Germinal center (tissue), 1 donor: ENCODE results near the gene SIX2.
"Not testable (repeated sequence)": the region's sequence is repeated elsewhere in the genome, so short reads cannot be mapped to it uniquely, and the experiment has no call there.

Experiments
- DNase-seq: peaks from one replicate; pipeline ENCODE4 v3.0.0; 2012; ENCODE audit warnings: mixed read lengths, low spot score

Gene SIX2

DNA sequence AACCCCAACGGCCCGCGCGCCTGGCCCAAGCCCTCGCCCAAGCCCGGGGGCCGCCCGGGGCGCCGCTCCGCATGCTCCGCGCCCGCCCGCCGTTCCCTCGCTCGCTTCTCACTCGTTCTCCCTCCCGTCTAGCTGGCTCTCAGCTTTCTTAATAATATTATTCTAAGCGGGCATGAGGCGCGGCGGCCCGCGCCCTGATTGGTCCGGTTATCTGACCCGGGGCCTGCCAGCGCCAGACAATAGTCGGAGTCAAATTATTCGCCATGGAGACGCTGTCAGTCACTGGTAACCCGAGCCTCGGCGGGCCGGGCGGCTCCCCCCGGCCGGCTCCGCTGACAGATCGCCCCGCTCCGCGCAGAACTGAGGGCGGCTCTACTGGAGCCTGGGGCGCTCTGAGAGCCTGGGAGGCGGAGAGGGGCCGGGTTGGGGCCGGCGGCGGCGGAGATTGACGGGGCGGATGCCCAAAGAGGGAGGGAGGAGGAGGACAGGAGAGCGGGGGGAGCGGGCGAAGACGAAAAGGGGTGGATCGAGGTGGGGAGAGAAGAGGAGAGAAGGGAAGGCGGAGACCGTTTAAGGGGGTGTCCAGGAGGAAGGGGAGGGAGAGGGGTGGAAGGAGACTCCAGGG, at the start of gene SIX2:
Gene SIX2, minus strand, starts transcription at position 150 of the 625 bp plus-strand sequence. CDS start 342 bp downstream, outside the sequence.
- peak; percentile 36 for DNase-seq

GRCh38 chr2:45055162-45055605, 45.9 kb upstream of the SIX2 start:
- DNase-seq, result no peak

DNA sequence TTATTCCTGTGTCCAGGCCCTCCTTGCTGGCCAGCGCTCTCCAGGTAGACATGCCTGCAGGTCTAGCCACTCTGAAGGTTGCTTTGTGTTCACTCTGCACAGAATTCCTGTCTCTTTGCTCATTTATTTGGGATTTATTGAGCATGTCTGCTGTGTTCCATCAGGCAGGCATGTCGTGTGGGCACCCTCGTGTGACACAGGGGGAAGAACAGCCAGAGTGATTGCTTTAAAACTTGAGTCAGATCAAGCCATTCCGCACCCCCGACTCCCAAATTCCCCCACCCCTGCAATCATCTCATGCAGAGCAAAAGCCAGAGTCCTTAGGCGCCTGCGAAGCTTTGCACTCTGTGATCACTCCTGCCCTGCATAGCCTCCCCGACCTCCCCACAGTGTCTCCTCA, 44.7 kb upstream of the SIX2 start:
- DNase-seq, result no peak

GRCh38 chr2:45052388-45052928, 43.2 kb upstream of the SIX2 start:
- DNase-seq, result no peak

- DNase-seq, result no peak
Measured at GRCh38 chr2:45049569-45050336, 40.5 kb upstream of the SIX2 start.

DNA sequence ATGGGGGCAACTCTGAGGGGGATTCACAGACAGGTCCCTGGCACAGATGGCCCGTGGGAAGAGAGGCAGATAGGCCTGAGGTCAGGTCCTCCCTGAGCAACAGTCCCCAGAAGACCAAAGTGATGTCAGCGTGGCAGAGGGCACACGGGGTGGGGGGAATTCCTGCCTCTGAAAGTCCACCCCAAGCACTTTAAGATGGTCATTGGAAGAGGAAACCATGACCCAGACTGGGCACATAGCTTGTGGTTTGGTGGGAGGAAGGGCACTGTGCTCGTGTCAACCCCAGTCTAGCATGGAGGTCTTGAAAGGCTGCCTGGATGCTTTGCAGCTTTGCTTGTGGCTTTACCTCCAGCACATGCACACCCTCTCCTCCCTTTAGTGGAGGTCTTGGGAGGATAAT, 38.0 kb upstream of the SIX2 start:
- no peak for DNase-seq

GRCh38 chr2:45046786-45047185, 37.5 kb upstream of the SIX2 start:
- DNase-seq, result no peak

DNA sequence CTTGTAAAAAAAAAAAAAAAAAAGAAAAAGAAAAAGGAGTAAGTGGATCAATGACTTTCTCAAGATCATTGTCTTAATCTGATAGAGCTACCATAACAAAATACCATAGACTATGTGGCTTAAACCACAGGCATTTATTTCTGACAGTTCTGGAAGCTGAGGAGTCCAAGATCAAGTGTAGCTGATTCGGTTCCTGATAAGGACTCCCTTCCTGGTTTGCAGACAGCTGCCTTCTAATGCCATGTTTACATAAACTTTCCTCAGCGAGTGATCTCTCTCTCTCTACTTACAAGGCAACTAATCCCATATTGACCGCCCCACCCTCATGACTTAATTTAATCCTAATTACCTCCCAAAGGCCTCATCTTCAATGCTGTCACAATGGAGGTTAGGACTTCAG, 36.5 kb upstream of the SIX2 start:
- DNase-seq, result no peak

DNA sequence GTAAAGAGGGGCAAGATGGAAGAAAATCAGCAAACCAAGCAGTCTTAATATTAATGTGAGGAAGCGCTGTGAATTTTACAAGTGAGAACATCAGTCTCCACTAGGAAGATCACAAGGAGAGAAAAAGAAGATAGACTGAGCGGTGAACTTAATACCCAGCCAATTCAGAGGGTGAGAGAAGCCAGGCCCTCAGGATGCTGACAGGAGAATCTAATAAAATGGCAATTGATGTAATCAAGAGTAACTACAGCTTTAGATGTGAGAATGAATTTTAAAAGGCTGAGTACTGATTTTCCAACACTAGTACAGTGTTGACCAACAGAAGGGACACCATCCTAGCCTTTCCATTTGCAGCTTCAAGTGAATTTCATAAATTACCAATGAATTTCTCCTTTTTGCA, 35.7 kb upstream of the SIX2 start:
- no peak for DNase-seq

GRCh38 chr2:45043174-45043573, 33.9 kb upstream of the SIX2 start:
- no peak for DNase-seq

DNA sequence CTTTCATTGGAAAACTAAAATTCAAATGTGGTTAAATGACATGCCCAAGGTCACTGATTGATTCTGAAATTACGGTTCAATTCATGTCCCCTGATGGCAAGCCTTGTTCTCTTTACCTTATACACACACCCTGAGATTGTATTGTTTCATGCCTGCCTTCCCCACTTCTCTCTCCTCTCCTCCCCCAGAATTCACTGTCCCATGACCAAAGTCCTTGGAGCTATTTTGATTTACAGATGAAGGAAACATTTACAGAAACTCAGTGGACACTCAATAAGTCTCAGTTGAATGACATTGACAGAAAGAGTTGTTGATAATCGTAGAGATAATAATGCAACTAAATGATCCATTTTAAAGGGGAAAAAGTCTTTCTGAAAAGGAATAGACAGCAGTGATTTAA, 33.1 kb upstream of the SIX2 start:
- DNase-seq, result no peak

DNA sequence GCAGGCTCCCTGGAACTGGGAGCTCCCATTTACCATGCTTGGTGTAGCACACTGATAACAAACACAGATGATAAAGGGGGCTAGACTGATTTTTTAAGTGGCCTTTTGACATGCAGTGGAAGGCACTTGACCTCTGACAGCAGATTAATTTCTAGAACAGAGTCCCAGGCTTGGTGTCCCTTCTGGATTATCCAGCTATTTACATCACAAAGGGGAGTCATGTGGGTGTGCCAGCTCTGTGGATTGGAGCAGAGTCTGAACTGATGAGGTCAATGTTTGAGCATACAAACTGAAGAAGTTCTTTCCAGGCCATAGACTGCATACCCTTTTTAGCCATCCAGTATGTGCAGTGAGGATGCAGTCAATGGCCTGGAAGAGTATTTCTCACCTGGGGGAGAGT, 31.5 kb upstream of the SIX2 start:
- DNase-seq, result no peak

GRCh38 chr2:45039804-45040203, 30.6 kb upstream of the SIX2 start:
- not testable (repeated sequence) for DNase-seq

DNA sequence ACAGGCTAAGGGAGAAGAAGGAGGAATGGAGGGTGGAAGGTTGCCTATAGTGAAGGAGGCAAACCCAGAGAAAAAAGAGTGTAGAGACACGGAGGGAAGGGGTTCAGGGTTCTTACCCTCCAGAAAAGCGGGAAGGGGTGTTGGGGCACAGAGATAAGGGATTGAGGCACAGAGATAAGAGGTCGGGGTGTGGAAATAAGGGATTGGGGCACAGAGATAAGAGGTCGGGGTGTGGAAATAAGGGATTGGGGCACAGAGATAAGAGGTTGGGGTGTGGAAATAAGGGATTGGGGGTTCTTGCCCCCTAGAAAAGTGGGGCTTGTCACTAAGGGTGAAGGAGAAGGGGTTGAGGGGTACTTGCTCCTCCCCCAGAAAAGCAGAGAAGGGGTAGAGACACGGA, 29.6 kb upstream of the SIX2 start:
- DNase-seq, result not testable (repeated sequence)

- no peak for DNase-seq
Measured at GRCh38 chr2:45033302-45033701, 24.1 kb upstream of the SIX2 start.

DNA sequence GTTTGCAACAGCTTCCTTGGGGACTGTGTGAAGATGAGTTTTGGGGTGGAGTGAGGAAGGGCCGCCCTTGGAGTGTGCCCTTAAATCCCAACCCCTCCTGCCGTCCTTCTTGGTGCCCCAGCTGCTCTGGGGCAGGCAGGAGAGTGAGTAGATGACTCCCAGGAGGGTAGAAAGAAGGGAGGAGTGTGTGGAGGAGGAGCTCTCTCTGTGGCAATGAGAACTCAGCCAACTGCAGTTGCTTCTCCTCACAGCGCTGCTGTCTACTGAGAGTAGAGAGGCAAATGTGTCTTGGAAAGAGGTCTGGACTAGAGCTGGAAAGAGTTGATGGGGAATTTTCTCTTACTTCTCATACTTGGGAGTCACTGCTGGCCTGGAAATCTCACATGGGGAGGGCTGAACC, 21.8 kb upstream of the SIX2 start:
- no peak for DNase-seq

DNA sequence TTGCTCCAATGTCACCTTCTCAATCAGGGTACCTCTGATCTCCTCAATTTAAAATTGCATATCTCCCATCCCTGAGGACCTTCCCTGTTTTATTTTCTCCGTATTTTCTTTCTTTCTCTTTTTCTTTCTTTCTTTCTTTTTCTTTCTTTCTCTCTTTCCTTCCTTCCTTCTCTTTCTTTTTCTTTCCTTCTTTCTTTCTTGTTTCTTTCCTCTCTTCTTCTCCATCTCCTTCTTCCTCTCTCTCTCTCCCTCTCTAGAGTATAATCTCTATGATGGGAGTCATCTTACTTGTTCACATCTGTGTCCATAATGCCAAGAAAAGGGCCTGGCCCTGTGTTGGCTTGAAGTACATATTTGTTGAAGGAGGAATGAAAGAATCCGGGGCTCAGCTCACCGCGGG, 21.3 kb upstream of the SIX2 start:
- DNase-seq, result no peak

GRCh38 chr2:45029215-45029614, 20.0 kb upstream of the SIX2 start:
- DNase-seq, result no peak

GRCh38 chr2:45028276-45028675, 19.0 kb upstream of the SIX2 start:
- no peak for DNase-seq

GRCh38 chr2:45026924-45027450, 17.7 kb upstream of the SIX2 start:
- DNase-seq, result no peak

DNA sequence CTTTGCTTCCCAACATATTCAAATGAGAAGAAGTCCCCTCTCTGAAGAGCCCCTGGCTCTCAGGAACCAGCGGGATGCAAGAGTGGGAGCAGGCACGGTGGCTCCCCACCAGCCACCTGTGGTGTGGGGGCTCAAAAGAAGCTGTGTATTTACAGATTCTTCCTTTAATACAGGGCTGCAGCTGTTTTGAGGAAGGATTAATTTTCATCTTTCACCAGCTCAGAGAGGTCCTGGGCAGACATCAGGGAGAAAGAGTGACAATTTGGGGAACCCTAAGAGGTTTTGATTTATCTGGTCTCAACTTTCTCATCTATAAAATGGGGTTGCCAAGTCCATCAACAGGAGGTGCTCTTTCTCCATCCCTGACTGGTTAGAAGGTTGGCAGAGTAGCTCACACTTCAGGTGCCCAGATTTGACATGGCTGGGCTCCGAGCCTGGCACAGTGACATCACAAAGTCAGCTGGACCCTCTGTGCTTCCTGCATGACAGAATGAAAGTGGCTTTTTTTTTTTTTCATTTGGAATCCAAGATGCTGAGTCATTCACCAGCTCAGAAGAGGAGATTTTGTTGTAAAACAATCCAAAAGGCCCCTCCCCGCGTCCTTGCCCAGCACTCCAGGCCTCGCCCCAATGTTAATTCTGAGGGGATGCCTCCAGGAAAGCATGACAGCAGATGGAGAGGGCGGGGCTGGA, 15.5 kb upstream of the SIX2 start:
- DNase-seq, result no peak

DNA sequence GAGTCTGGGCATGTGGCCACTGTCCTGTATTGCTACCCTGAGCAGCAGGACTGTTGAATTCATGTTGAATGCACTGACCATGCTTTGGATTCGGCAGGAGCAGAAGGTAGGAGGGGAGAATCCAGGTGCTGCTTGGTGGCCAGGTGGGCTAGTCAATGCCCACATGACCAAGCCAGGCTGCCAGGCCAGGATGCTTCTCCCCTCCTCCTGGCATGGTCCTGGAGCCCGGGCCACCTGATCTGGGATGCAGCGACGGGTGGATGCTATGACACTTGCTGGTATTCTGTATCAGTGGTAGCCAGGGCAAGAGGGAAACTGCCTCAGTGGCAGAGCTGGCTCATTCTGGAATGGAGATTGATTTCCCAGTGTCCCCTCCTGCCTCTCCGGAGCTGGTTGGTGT, 14.8 kb upstream of the SIX2 start:
- DNase-seq, result no peak

DNA sequence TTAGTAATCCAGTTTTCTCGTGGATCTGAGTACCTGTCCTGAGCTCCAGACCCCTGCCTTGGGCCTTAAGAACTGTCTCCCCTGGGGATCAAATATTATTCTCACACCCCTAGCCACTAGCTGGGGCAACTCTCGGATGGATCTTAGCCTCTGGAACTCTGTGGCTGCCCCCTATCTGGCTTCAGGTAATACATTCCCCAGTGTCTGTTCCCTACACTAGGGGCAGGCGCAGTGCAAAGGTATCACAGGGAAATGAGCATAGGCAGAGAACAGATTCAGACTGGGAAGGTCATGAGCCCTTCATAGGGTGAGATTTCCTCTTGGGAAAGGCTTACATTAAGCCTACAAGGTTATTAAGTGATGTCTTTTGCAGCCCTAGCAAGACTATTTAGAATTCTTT, 11.2 kb upstream of the SIX2 start:
- DNase-seq, result no peak
